BJ (cell line): ENCODE results near the gene CTNNBIP1. TPM values are rescaled to one million over a fixed set of nuclear protein-coding genes. Genes with fewer than 3 reads are reported as not detected.

ENCODE experiments used
- polyA plus RNA-seq: library from polyadenylated mRNA; depleted of rRNA; stranded (reverse); fragments of >200 nt; gene quantifications from 2 replicates; pipeline ENCODE4 v1.2.3, GENCODE V29; 2011; rRNA removed

CTNNBIP1 gene
- polyA plus RNA-seq, 1 experiment = 25.5 TPM

Other genes starting within 250 kb of the CTNNBIP1 start
- gene CLSTN1, start 86.3 kb downstream of the CTNNBIP1 start, polyA plus RNA-seq = 25.9 and 34.3 TPM in 2 replicates
- gene LZIC, start 33.1 kb upstream of the CTNNBIP1 start, polyA plus RNA-seq = 9.1 and 19.4 TPM in 2 replicates
- 9.8 and 12.4 TPM in 2 replicates for gene NMNAT1, start 33.2 kb upstream of the CTNNBIP1 start, polyA plus RNA-seq
- 0.42 and 0.50 TPM in 2 replicates for gene RBP7, start 87.0 kb upstream of the CTNNBIP1 start, polyA plus RNA-seq
- 18.2 and 19.4 TPM in 2 replicates for gene UBE4B, start 122.7 kb upstream of the CTNNBIP1 start, polyA plus RNA-seq